ENCODE measurements around the gene CLCNKB.
"Not testable (repeated sequence)": the region's sequence is repeated elsewhere in the genome, so short reads cannot be mapped to it uniquely, and the experiment has no call there.

The CLCNKB gene

GRCh38 chr1:16015491-16015890, 28.1 kb upstream of the CLCNKB start:
- no peak for DNase-seq (ENCODE audit: low spot score)

- DNase-seq (ENCODE audit: low spot score), result no peak
These were observed 27.4 kb upstream of the CLCNKB start for GRCh38 chr1:16015960-16016901.

GRCh38 chr1:16017076-16017460, 26.5 kb upstream of the CLCNKB start:
- DNase-seq (ENCODE audit: low spot score), result no peak

GRCh38 chr1:16017461-16018303, 25.9 kb upstream of the CLCNKB start, which contains the start of gene HSPB7:
Gene HSPB7 (minus strand): TSS chr1:16018043. CDS start chr1:16017963, 80 bp downstream.
- DNase-seq (ENCODE audit: low spot score), result no peak

GRCh38 chr1:16018308-16018707, 25.3 kb upstream of the CLCNKB start:
- DNase-seq (ENCODE audit: low spot score), result no peak

GRCh38 chr1:16018749-16019643, 24.6 kb upstream of the CLCNKB start:
- no peak for DNase-seq (ENCODE audit: low spot score)

- no peak for DNase-seq (ENCODE audit: low spot score)
These were observed 23.8 kb upstream of the CLCNKB start for GRCh38 chr1:16019644-16020277.

GRCh38 chr1:16020325-16020724, 23.3 kb upstream of the CLCNKB start:
- no peak for DNase-seq (ENCODE audit: low spot score)

- not testable (repeated sequence) for DNase-seq (ENCODE audit: low spot score)
These were observed 22.7 kb upstream of the CLCNKB start for GRCh38 chr1:16020878-16021277.

GRCh38 chr1:16021681-16022080, 21.9 kb upstream of the CLCNKB start, which contains the start of gene CLCNKA:
Gene CLCNKA (plus strand): TSS chr1:16022036. CDS start chr1:16022620, 584 bp downstream.
- no peak for DNase-seq (ENCODE audit: low spot score)

- DNase-seq (ENCODE audit: low spot score), result no peak
These were observed 21.2 kb upstream of the CLCNKB start for GRCh38 chr1:16022393-16022792.

GRCh38 chr1:16023050-16023653, 20.4 kb upstream of the CLCNKB start:
- DNase-seq (ENCODE audit: low spot score), result no peak

- DNase-seq (ENCODE audit: low spot score), result not testable (repeated sequence)
These were observed 17.3 kb upstream of the CLCNKB start for GRCh38 chr1:16026302-16026701.

- DNase-seq (ENCODE audit: low spot score), result no peak
These were observed 16.7 kb upstream of the CLCNKB start for GRCh38 chr1:16026723-16027484.

- no peak for DNase-seq (ENCODE audit: low spot score)
These were observed 15.2 kb upstream of the CLCNKB start for GRCh38 chr1:16028237-16029002.

- DNase-seq (ENCODE audit: low spot score), result not testable (repeated sequence)
These were observed 14.6 kb upstream of the CLCNKB start for GRCh38 chr1:16029003-16029268.

GRCh38 chr1:16029288-16029687, 14.3 kb upstream of the CLCNKB start:
- DNase-seq (ENCODE audit: low spot score), result no peak

- DNase-seq (ENCODE audit: low spot score), result no peak
These were observed 12.0 kb upstream of the CLCNKB start for GRCh38 chr1:16031551-16031950.

- DNase-seq (ENCODE audit: low spot score), result peak; percentile 65
These were observed 11.0 kb upstream of the CLCNKB start for GRCh38 chr1:16032388-16033102.

Data from putamen (tissue), 1 donor.